MM.1S (cell line): Measurements from ENCODE around the gene CHRNA4.

Experiments used
- DNase-seq: peaks from one replicate; pipeline ENCODE4 v3.0.0-alpha.2; 2015
- H2AFZ ChIP-seq: fragments of 300-600 bp; sonication (generic); 2 replicates; pipeline ENCODE4 v1.6.0; 2016; ENCODE audit warnings: antibody characterized with exemption, low read length
- H3F3A ChIP-seq: fragments of 300-600 bp; sonication (generic); 2 replicates; pipeline ENCODE4 v1.6.1; 2016; ENCODE audit warnings: mild to moderate bottlenecking, antibody characterized with exemption, low read length, moderate library complexity, mixed read lengths; ENCODE audit not compliant: insufficient read depth
- H3K27ac ChIP-seq: fragments of 300-600 bp; sonication (generic); 2 replicates; pipeline ENCODE4 v1.5.1; 2016; ENCODE audit warnings: mild to moderate bottlenecking, low read length
- H3K27me3 ChIP-seq: fragments of 300-600 bp; sonication (generic); replicated peaks from 2 replicates; pipeline ENCODE4 v1.6.0; 2016; ENCODE audit warnings: low read length; ENCODE audit not compliant: insufficient read depth
- H3K36me3 ChIP-seq: fragments of 300-600 bp; sonication (generic); replicated peaks from 2 replicates; pipeline ENCODE4 v1.6.1; 2016; ENCODE audit warnings: mild to moderate bottlenecking, low read length, mixed read lengths; ENCODE audit not compliant: insufficient read depth
- H3K4me1 ChIP-seq: fragments of 300-600 bp; sonication (generic); 2 replicates; pipeline ENCODE4 v1.6.1; 2016; ENCODE audit warnings: low read length, mixed read lengths
- H3K4me2 ChIP-seq: fragments of 300-600 bp; sonication (generic); 2 replicates; pipeline ENCODE4 v1.6.0; 2016; ENCODE audit warnings: low read depth, low read length
- H3K4me3 ChIP-seq: fragments of 300-600 bp; sonication (generic); 2 replicates; pipeline ENCODE4 v1.5.1; 2016; ENCODE audit warnings: low read length, mixed read lengths
- H3K79me2 ChIP-seq: fragments of 300-600 bp; sonication (generic); 2 replicates; pipeline ENCODE4 v1.6.1; 2016; ENCODE audit warnings: mixed run types, low read length, mixed read lengths
- H3K9ac ChIP-seq: fragments of 300-600 bp; sonication (generic); 2 replicates; pipeline ENCODE4 v1.6.1; 2016; ENCODE audit warnings: low read length, mixed read lengths
- H3K9me2 ChIP-seq: fragments of 300-600 bp; sonication (generic); replicated peaks from 2 replicates; pipeline ENCODE4 v1.6.1; 2016; ENCODE audit warnings: mild to moderate bottlenecking, low read length, mixed read lengths; ENCODE audit not compliant: insufficient read depth
- H3K9me3 ChIP-seq: fragments of 300-600 bp; sonication (generic); replicated peaks from 2 replicates; pipeline ENCODE4 v1.6.1; 2016; ENCODE audit warnings: mild to moderate bottlenecking, low read length, mixed read lengths; ENCODE audit not compliant: insufficient read depth
- H4K20me1 ChIP-seq: fragments of 300-600 bp; sonication (generic); 2 replicates; pipeline ENCODE4 v1.6.1; 2016; ENCODE audit warnings: mild to moderate bottlenecking, low read length, moderate library complexity, mixed read lengths; ENCODE audit not compliant: insufficient read depth
- CTCF ChIP-seq: fragments of 300-600 bp; sonication (generic); IDR thresholded peaks from 2 replicates; pipeline ENCODE4 v1.5.1; 2016; ENCODE audit warnings: antibody characterized with exemption, low read length, mixed read lengths
- EZH2 ChIP-seq: fragments of 300-600 bp; sonication (generic); optimal IDR thresholded peaks from 2 replicates; pipeline ENCODE3; 2017; ENCODE audit warnings: low read depth, mild to moderate bottlenecking, antibody characterized with exemption, low read length, mixed read lengths
- EZH2phosphoT487 ChIP-seq: fragments of 300-600 bp; sonication (generic); IDR thresholded peaks from 2 replicates; pipeline ENCODE4 v1.6.1; 2018; ENCODE audit warnings: antibody characterized with exemption, low read length

The CHRNA4 gene

GRCh38 chr20:63387917-63388316 lies 26.8 kb upstream of the CHRNA4 start:
- no peak overlapping the region for H3K4me2 ChIP-seq

GRCh38 chr20:63387393-63387792 lies 26.2 kb upstream of the CHRNA4 start:
- no peaks in the 10 kb centered on the region for H4K20me1 ChIP-seq
- H3K4me3 ChIP-seq, result no peak overlapping the region
- TF ChIP-seq CTCF (no peak), EZH2 (no peak), EZH2phosphoT487 (no peak)
- H3K9ac ChIP-seq, result no peak overlapping the region
- no peak overlapping the region for H3K4me2 ChIP-seq
- no peaks in the 10 kb centered on the region for H3K9me3 ChIP-seq
- no peaks in the 10 kb centered on the region for H3K79me2 ChIP-seq
- no peaks in the 10 kb centered on the region for H3K4me1 ChIP-seq
- peaks cover 91% of the 10 kb centered on the region for H3K27me3 ChIP-seq
- no peaks in the 10 kb centered on the region for H3K9me2 ChIP-seq
- no peaks in the 10 kb centered on the region for H3K36me3 ChIP-seq
- no peak overlapping the region for H3K27ac ChIP-seq
- no peak overlapping the region for H2AFZ ChIP-seq
- no peak for DNase-seq
- H3F3A ChIP-seq, result no peaks in the 10 kb centered on the region

More at GRCh38 chr20:63387917-63388316, 26.8 kb upstream of the CHRNA4 start:
- Histone ChIP-seq H3K79me2 (no peaks in the 10 kb centered on the region), H2AFZ (no peak overlapping the region), H3K9ac (no peak overlapping the region), H3K4me3 (no peak overlapping the region), H3K27ac (no peak overlapping the region), H3K27me3 (peaks cover 88% of the 10 kb centered on the region), H3K36me3 (no peaks in the 10 kb centered on the region), H3F3A (no peaks in the 10 kb centered on the region), H3K9me2 (no peaks in the 10 kb centered on the region), H3K9me3 (no peaks in the 10 kb centered on the region), H4K20me1 (no peaks in the 10 kb centered on the region), H3K4me1 (no peaks in the 10 kb centered on the region)
- no peak for DNase-seq
- TF ChIP-seq CTCF (no peak), EZH2 (no peak), EZH2phosphoT487 (no peak)

GRCh38 chr20:63386491-63386890 lies 25.3 kb upstream of the CHRNA4 start:
- H3K4me3 ChIP-seq, result no peak overlapping the region
- H3K9me2 ChIP-seq, result no peaks in the 10 kb centered on the region
- H2AFZ ChIP-seq, result no peak overlapping the region
- H3F3A ChIP-seq, result no peaks in the 10 kb centered on the region
- no peak overlapping the region for H3K9ac ChIP-seq
- no peaks in the 10 kb centered on the region for H3K9me3 ChIP-seq
- H3K79me2 ChIP-seq, result no peaks in the 10 kb centered on the region
- H3K4me2 ChIP-seq, result no peak overlapping the region
- H3K4me1 ChIP-seq, result no peaks in the 10 kb centered on the region
- H3K27me3 ChIP-seq, result peaks cover 88% of the 10 kb centered on the region
- no peak overlapping the region for H3K27ac ChIP-seq
- TF ChIP-seq EZH2 (no peak), CTCF (no peak), EZH2phosphoT487 (no peak)
- DNase-seq, result no peak
- H4K20me1 ChIP-seq, result no peaks in the 10 kb centered on the region
- no peaks in the 10 kb centered on the region for H3K36me3 ChIP-seq
